CD8-positive, alpha-beta memory T cell (primary cell): Measurements from ENCODE around the gene ADIPOQ. TPM values are rescaled to one million over a fixed set of nuclear protein-coding genes. Genes with fewer than 3 reads are reported as not detected.
"Not testable (repeated sequence)": the region's sequence is repeated elsewhere in the genome, so short reads cannot be mapped to it uniquely, and the experiment has no call there.

ENCODE experiments used
- CTCF ChIA-PET: fragments of 350-600 bp; sonication (Branson Sonifier 250); formaldehyde crosslinking; loops from one replicate; lab custom pipeline; 2021; ENCODE audit warnings: antibody characterized with exemption; lab: Charles Lee
- POLR2A ChIA-PET: fragments of 350-600 bp; sonication (Branson Sonifier 250); formaldehyde crosslinking; loops from one replicate; lab custom pipeline; 2021; ENCODE audit warnings: antibody characterized with exemption; lab: Charles Lee
- DNase-seq, 5 donors: peaks; one replicate each; pipeline versions ENCODE4 v3.0.0 to v3.0.0-alpha.2; 2020 to 2022; ENCODE audit warnings: mixed read lengths in 1 of 5
- H3K27ac ChIP-seq: one replicate; pipeline ENCODE4 v1.7.0; 2013; ENCODE audit warnings: low read depth, mild to moderate bottlenecking, low read length, moderate library complexity
- H3K27me3 ChIP-seq: 2 replicates; pipeline ENCODE4 v1.7.0; 2013; ENCODE audit warnings: low read length, mild to moderate bottlenecking; ENCODE audit not compliant: insufficient read depth, poor library complexity, severe bottlenecking
- H3K36me3 ChIP-seq: 2 replicates; pipeline ENCODE4 v1.7.0; 2013; ENCODE audit warnings: mild to moderate bottlenecking, low read length, moderate library complexity; ENCODE audit not compliant: insufficient read depth
- H3K4me1 ChIP-seq: 2 replicates; pipeline ENCODE4 v1.7.0; 2013; ENCODE audit warnings: mild to moderate bottlenecking, low read length, moderate library complexity; ENCODE audit not compliant: insufficient read depth
- H3K4me3 ChIP-seq: 2 replicates; pipeline ENCODE4 v1.7.0; 2013; ENCODE audit warnings: mild to moderate bottlenecking, low read length
- H3K9me3 ChIP-seq: 2 replicates; pipeline ENCODE4 v1.7.0; 2013; ENCODE audit warnings: mild to moderate bottlenecking, low read length
- H3K27ac Mint-ChIP-seq, 8 donors: one replicate each; pipeline ENCODE4 v1.8.0; 2020 to 2021; ENCODE audit warnings: mixed read lengths in 8 of 8, mild to moderate bottlenecking in 6 of 8, inconsistent platforms in 3 of 8, moderate library complexity in 3 of 8
- H3K27me3 Mint-ChIP-seq, 2 donors: one replicate each; pipeline ENCODE4 v1.8.0; 2020 to 2021; ENCODE audit warnings: mixed read lengths in 2 of 2, mild to moderate bottlenecking in 1 of 2, moderate library complexity in 1 of 2
- H3K36me3 Mint-ChIP-seq, 3 donors: one replicate each; pipeline ENCODE4 v1.8.0; 2020 to 2021; ENCODE audit warnings: mixed read lengths in 3 of 3, inconsistent platforms in 1 of 3, mild to moderate bottlenecking in 1 of 3
- H3K4me1 Mint-ChIP-seq, 3 donors: one replicate each; pipeline ENCODE4 v1.8.0; 2020 to 2021; ENCODE audit warnings: mixed read lengths in 3 of 3, inconsistent platforms in 1 of 3, mild to moderate bottlenecking in 1 of 3
- H3K4me3 Mint-ChIP-seq, 7 donors: one replicate each; pipeline ENCODE4 v1.8.0; 2020 to 2021; ENCODE audit warnings: mixed read lengths in 7 of 7, mild to moderate bottlenecking in 6 of 7, moderate library complexity in 4 of 7, inconsistent platforms in 2 of 7
- H3K9me3 Mint-ChIP-seq, 5 donors: one replicate each; pipeline ENCODE4 v1.8.0; 2020 to 2022; ENCODE audit warnings: mixed read lengths in 5 of 5, mild to moderate bottlenecking in 3 of 5, moderate library complexity in 2 of 5, inconsistent platforms in 1 of 5
- polyA plus RNA-seq: library from polyadenylated mRNA; unstranded; fragments of 300-500 nt; fragmentation: Illumina TruSeq; gene quantifications from one replicate; pipeline ENCODE4 v1.2.3, GENCODE V29; 2021
- total RNA-seq, 2 experiments: library from RNA; stranded (reverse); gene quantifications; one replicate each; pipeline ENCODE4 v1.2.3, GENCODE V29; 2021

ADIPOQ gene
- total and polyA plus RNA-seq, 3 experiments from 2014 or later = not detected

GRCh38 chr3:186810336-186810996 lies 32.0 kb upstream of the ADIPOQ start:
- peaks cover 14% of the 10 kb centered on the region for H3K4me1 ChIP-seq
- no peak overlapping the region for H3K4me3 ChIP-seq
- H3K36me3 ChIP-seq = no peaks in the 10 kb centered on the region
- Mint-ChIP-seq H3K4me1 (peaks cover 12 to 19% (median 17%) of the 10 kb centered on the region in 3 donors), H3K36me3 (peaks cover 0 to 6% (median 0%) of the 10 kb centered on the region in 3 donors), H3K27me3 (peaks cover 0 to 5% of the 10 kb centered on the region in 2 donors), H3K9me3 (no peaks in the 10 kb centered on the region), H3K4me3 (no peak overlapping the region), H3K27ac (no peak overlapping the region)
- H3K9me3 ChIP-seq = no peaks in the 10 kb centered on the region
- CTCF ChIA-PET = interaction anchor here (0.8 to 1.0 kb wide), 2 partner anchors 11 to 196 kb away, joined by 3 read pairs; no protein-coding TSS in a partner anchor
- POLR2A ChIA-PET = no interaction called here
- no peak overlapping the region for H3K27ac ChIP-seq
- no peak for DNase-seq
- no peaks in the 10 kb centered on the region for H3K27me3 ChIP-seq

- H3K27ac Mint-ChIP-seq, H3K9me3 Mint-ChIP-seq, H3K9me3 ChIP-seq, DNase-seq, H3K27ac ChIP-seq, H3K4me3 ChIP-seq, H3K36me3 ChIP-seq, H3K4me3 Mint-ChIP-seq, CTCF ChIA-PET, H3K36me3 Mint-ChIP-seq, POLR2A ChIA-PET, H3K27me3 ChIP-seq, H3K27me3 Mint-ChIP-seq, H3K4me1 ChIP-seq: not testable (repeated sequence)
- peaks cover 10 to 11% (median 11%) of the 10 kb centered on the region in 3 donors for H3K4me1 Mint-ChIP-seq
Observed at GRCh38 chr3:186811313-186811712, 31.2 kb upstream of the ADIPOQ start.

- ChIA-PET CTCF (interaction anchor here (0.8 to 1.5 kb wide), 2 partner anchors 197 to 200 kb away, joined by 3 to 6 read pairs; no protein-coding TSS in a partner anchor), POLR2A (no interaction called here)
- no peaks in the 10 kb centered on the region for H3K9me3 ChIP-seq
- Mint-ChIP-seq H3K4me1 (no peaks in the 10 kb centered on the region), H3K27ac (no peak overlapping the region), H3K9me3 (no peaks in the 10 kb centered on the region), H3K36me3 (no peaks in the 10 kb centered on the region), H3K27me3 (peaks cover 0 to 6% of the 10 kb centered on the region in 2 donors), H3K4me3 (no peak overlapping the region)
- H3K27me3 ChIP-seq = no peaks in the 10 kb centered on the region
- DNase-seq = no peak
- no peaks in the 10 kb centered on the region for H3K4me1 ChIP-seq
- no peak overlapping the region for H3K27ac ChIP-seq
- no peak overlapping the region for H3K4me3 ChIP-seq
- H3K36me3 ChIP-seq = no peaks in the 10 kb centered on the region
Observed at GRCh38 chr3:186814100-186814499, 28.4 kb upstream of the ADIPOQ start.

GRCh38 chr3:186815435-186815834 lies 27.1 kb upstream of the ADIPOQ start:
- Histone ChIP-seq H3K4me3 (no peak overlapping the region), H3K27me3 (no peaks in the 10 kb centered on the region), H3K9me3 (no peaks in the 10 kb centered on the region), H3K4me1 (no peaks in the 10 kb centered on the region), H3K36me3 (no peaks in the 10 kb centered on the region), H3K27ac (no peak overlapping the region)
- H3K4me1 Mint-ChIP-seq = peaks cover 0 to 3% (median 0%) of the 10 kb centered on the region in 3 donors
- no peak overlapping the region for H3K27ac Mint-ChIP-seq
- no peak overlapping the region for H3K4me3 Mint-ChIP-seq
- peaks cover 0 to 6% of the 10 kb centered on the region in 2 donors for H3K27me3 Mint-ChIP-seq
- ChIA-PET POLR2A (interaction anchor here (0.6 kb wide), 1 partner anchor 280 kb away, joined by 3 read pairs; no protein-coding TSS in a partner anchor), CTCF (interaction anchor here (13.3 kb wide), 1 partner anchor 201 kb away, joined by 217 read pairs; the partner anchor contains the start of gene AHSG)
- DNase-seq = no peak
- no peaks in the 10 kb centered on the region for H3K36me3 Mint-ChIP-seq
- no peaks in the 10 kb centered on the region for H3K9me3 Mint-ChIP-seq

- no peaks in the 10 kb centered on the region for H3K36me3 Mint-ChIP-seq
- DNase-seq = no peak
- Histone ChIP-seq H3K4me3 (no peak overlapping the region), H3K27me3 (no peaks in the 10 kb centered on the region), H3K4me1 (no peaks in the 10 kb centered on the region), H3K27ac (no peak overlapping the region), H3K9me3 (no peaks in the 10 kb centered on the region), H3K36me3 (no peaks in the 10 kb centered on the region)
- peaks cover 0 to 1% of the 10 kb centered on the region in 2 donors for H3K27me3 Mint-ChIP-seq
- H3K27ac Mint-ChIP-seq = no peak overlapping the region
- no peaks in the 10 kb centered on the region for H3K9me3 Mint-ChIP-seq
- ChIA-PET POLR2A (no interaction called here), CTCF (interaction anchor here (1.1 to 13.3 kb wide), 2 partner anchors 9 to 204 kb away, joined by 3 to 217 read pairs; partner anchors contain the start of gene AHSG)
- peaks cover 0 to 3% (median 0%) of the 10 kb centered on the region in 3 donors for H3K4me1 Mint-ChIP-seq
- no peak overlapping the region for H3K4me3 Mint-ChIP-seq
Observed at GRCh38 chr3:186818516-186818915, 24.0 kb upstream of the ADIPOQ start.

- H3K9me3 ChIP-seq = no peaks in the 10 kb centered on the region
- Mint-ChIP-seq H3K27ac (no peak overlapping the region), H3K27me3 (peaks cover 0 to 1% of the 10 kb centered on the region in 2 donors), H3K36me3 (no peaks in the 10 kb centered on the region), H3K4me1 (peaks cover 0 to 3% (median 0%) of the 10 kb centered on the region in 3 donors), H3K9me3 (no peaks in the 10 kb centered on the region), H3K4me3 (no peak overlapping the region)
- no peak for DNase-seq
- H3K27ac ChIP-seq = no peak overlapping the region
- H3K4me1 ChIP-seq = no peaks in the 10 kb centered on the region
- no peak overlapping the region for H3K4me3 ChIP-seq
- no peaks in the 10 kb centered on the region for H3K27me3 ChIP-seq
- CTCF ChIA-PET = interaction anchor here (1.1 to 13.3 kb wide), 2 partner anchors 10 to 204 kb away, joined by 3 to 217 read pairs; partner anchors contain the start of gene AHSG
- POLR2A ChIA-PET = no interaction called here
- H3K36me3 ChIP-seq = no peaks in the 10 kb centered on the region
Observed at GRCh38 chr3:186818956-186819355, 23.6 kb upstream of the ADIPOQ start.

GRCh38 chr3:186821429-186822387 lies 20.8 kb upstream of the ADIPOQ start:
- POLR2A ChIA-PET = interaction anchor here (0.5 to 1.2 kb wide), 2 partner anchors 38 to 344 kb away, joined by 3 to 7 read pairs; partner anchors contain the start of gene EIF4A2
- Mint-ChIP-seq H3K27ac (no peak overlapping the region), H3K27me3 (peaks cover 3 to 10% of the 10 kb centered on the region in 2 donors), H3K4me3 (peak overlapping the region in 1 of 7 donors; percentile 30), H3K36me3 (no peaks in the 10 kb centered on the region), H3K9me3 (no peaks in the 10 kb centered on the region), H3K4me1 (peaks cover 7 to 13% (median 10%) of the 10 kb centered on the region in 3 donors)
- DNase-seq = peak in 2 of 5 donors; percentile 32 to 33
- CTCF ChIA-PET = interaction anchor here (0.8 to 13.3 kb wide), 16 partner anchors 9 to 281 kb away, joined by 3 to 217 read pairs (median 4); partner anchors contain the start of genes AHSG, DNAJB11 and EIF4A2
- Histone ChIP-seq H3K4me3 (no peak overlapping the region), H3K27ac (no peak overlapping the region), H3K36me3 (no peaks in the 10 kb centered on the region), H3K27me3 (peaks cover 7% of the 10 kb centered on the region), H3K9me3 (no peaks in the 10 kb centered on the region), H3K4me1 (peaks cover 12% of the 10 kb centered on the region)
